ENCODE measurements around the gene WWP2.
"Not testable (repeated sequence)": the region's sequence is repeated elsewhere in the genome, so short reads cannot be mapped to it uniquely, and the experiment has no call there.

- TF ChIP-seq, protein P1, sequence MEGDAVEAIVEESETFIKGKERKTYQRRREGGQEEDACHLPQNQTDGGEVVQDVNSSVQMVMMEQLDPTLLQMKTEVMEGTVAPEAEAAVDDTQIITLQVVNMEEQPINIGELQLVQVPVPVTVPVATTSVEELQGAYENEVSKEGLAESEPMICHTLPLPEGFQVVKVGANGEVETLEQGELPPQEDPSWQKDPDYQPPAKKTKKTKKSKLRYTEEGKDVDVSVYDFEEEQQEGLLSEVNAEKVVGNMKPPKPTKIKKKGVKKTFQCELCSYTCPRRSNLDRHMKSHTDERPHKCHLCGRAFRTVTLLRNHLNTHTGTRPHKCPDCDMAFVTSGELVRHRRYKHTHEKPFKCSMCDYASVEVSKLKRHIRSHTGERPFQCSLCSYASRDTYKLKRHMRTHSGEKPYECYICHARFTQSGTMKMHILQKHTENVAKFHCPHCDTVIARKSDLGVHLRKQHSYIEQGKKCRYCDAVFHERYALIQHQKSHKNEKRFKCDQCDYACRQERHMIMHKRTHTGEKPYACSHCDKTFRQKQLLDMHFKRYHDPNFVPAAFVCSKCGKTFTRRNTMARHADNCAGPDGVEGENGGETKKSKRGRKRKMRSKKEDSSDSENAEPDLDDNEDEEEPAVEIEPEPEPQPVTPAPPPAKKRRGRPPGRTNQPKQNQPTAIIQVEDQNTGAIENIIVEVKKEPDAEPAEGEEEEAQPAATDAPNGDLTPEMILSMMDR (conservative IDR thresholded peaks at IDR 0.05; ENCODE audit: low read length) = not testable (repeated sequence)
- not testable (repeated sequence) for TF ChIP-seq EZH2phosphoT487 (IDR thresholded peaks at IDR 0.05; ENCODE audit: borderline replicate concordance, low read depth, low read length)
Observed at GRCh38 chr16:69967688-69968087, 205.6 kb downstream of the WWP2 start.

Data from OCI-LY7 (cell line).